HG03575 (cell line): Measurements from ENCODE around the gene CAMTA1.
"Not testable (repeated sequence)": the region's sequence is repeated elsewhere in the genome, so short reads cannot be mapped to it uniquely, and the experiment has no call there.

Experiments used
- ATAC-seq: cut with Tn5 transposase; IDR thresholded peaks from one replicate; pipeline ENCODE4 v1.9.1; 2021; ENCODE audit not compliant: unreplicated experiment, insufficient number of reproducible peaks, low FRiP score; ENCODE audit errors: extremely low read depth

The CAMTA1 gene

DNA sequence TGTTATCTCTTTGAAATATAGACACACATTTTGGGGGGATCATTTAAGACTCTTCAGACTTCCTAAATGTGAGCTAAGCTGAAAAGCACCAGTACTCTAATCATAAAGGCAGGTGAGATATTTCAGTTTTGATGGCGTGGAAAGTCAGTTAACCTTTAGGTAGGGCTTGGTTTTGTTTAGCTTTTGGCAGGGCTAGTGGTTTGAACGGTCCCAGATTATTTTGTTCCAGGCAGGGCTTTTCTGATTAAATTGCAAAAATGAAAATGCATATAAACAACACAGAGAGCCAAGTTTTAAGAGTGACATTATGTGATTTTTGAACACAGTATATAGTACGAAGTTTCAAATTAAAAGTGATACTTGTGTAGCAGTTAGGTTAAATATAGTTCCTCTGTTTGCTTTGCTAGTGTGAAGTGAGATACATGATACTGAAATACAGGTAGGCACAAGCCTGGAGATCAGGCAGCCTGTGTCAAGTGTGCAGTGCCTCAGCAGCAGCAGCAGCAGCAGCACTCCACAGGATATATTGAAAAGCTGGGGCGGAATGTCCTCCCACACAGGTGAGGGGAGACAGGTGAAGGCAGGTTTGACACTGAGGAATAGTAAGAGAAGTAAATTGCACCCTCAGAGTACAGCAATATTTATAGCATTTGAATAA lies 47.4 kb downstream of the CAMTA1 start:
- no peak for ATAC-seq

- no peak for ATAC-seq
Measured at GRCh38 chr1:6833804-6834203, 48.5 kb downstream of the CAMTA1 start.

DNA sequence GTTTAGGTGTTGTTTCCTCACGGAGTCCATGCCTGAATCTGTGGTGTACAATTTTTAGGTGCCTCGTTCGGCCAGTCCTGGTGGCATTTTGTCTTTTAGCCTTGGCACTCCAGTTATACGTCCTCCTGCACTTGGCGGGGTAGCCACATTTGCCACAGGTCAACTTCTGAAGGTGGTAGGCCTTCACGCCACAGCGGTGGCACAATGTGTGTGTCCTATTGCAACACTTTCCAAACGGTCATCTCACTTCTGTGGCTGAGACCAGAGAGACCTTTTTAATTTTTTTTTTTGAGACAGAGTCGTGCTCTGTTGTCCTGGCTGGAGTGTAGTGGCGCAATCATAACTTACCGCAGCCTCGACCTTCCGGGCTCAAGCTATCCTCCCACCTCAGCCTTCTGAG lies 49.1 kb downstream of the CAMTA1 start:
- no peak for ATAC-seq

DNA sequence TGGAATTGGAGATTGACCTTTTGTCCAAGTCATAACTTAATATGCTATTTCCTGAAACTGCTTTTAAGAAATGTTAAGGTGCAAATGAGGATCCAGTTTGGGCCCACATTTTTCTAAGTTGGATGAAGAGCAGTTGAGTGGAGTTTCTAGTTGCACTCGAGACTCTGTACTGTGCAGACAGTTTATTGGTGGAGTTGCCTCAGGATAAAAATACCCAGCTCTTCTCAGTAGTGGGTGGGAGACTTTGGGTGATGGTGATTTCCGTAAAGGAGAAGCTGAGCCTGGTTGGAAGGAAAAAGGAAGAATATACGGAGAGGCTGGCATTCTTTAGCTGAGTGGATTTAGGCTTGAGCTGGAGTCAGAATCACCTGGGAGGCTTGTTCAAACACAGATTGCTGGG lies 49.9 kb downstream of the CAMTA1 start:
- no peak for ATAC-seq

GRCh38 chr1:6842301-6842700 lies 57.0 kb downstream of the CAMTA1 start:
- no peak for ATAC-seq

DNA sequence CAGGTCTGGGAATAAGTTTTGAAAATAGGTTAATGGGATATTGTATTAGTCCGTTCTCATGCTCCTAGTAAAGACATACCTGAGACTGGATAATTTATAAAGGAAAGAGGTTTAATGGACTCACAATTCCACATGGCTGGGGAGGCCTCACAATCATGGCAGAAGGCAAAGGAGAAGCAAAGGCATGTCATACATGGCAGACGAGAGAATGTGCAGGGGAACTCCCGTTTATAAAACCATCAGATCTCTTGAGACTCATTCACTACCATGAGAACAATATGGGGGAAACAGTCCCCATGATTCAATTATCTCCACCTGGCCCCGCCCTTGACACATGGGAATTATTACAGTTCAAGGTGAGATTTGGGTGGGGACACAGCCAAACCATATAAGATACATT lies 60.5 kb downstream of the CAMTA1 start:
- not testable (repeated sequence) for ATAC-seq

DNA sequence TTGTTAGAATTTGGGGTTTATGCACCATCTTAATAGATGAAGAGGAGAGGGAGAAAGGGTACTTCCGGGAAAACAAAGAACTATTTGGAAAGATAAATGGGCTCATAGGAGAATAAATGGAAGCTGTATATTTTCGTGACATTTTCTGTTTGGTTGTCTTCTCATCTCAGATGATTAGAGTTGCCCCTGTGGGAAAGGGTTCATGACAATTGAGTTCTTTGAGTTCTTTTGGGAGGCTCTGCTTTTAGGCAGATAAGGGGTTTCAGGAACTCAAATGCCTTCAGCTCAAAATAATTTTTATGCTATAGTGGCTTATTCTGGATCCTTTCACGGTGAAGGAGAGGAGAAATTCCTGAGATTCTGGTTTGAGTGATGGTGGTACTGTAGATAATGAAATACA lies 63.6 kb downstream of the CAMTA1 start:
- ATAC-seq = no peak

GRCh38 chr1:6850537-6850936 lies 65.3 kb downstream of the CAMTA1 start:
- ATAC-seq = no peak

GRCh38 chr1:6852136-6852890 lies 67.1 kb downstream of the CAMTA1 start:
- ATAC-seq = no peak

- ATAC-seq = no peak
Measured at GRCh38 chr1:6854166-6854565, 68.9 kb downstream of the CAMTA1 start.

DNA sequence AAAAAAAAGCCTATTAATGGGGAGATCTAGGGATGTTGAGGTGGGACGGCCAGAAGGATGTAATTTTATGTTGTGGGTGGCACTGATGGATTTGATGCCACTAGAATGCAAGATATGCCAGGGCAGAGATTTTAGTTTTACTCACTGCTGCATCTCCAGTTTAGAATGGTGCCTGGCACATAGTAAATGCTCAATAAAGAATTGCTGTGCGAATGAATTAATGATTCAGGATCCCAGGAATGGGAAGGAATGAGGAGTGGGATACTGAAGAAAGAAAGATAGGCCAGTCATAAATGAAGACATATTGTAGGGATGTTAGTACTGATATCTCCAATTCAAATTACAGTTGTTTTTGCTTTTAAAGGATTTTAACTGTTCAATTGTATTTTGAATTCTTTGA lies 72.6 kb downstream of the CAMTA1 start:
- no peak for ATAC-seq

GRCh38 chr1:6858596-6858995 lies 73.3 kb downstream of the CAMTA1 start:
- ATAC-seq = no peak

DNA sequence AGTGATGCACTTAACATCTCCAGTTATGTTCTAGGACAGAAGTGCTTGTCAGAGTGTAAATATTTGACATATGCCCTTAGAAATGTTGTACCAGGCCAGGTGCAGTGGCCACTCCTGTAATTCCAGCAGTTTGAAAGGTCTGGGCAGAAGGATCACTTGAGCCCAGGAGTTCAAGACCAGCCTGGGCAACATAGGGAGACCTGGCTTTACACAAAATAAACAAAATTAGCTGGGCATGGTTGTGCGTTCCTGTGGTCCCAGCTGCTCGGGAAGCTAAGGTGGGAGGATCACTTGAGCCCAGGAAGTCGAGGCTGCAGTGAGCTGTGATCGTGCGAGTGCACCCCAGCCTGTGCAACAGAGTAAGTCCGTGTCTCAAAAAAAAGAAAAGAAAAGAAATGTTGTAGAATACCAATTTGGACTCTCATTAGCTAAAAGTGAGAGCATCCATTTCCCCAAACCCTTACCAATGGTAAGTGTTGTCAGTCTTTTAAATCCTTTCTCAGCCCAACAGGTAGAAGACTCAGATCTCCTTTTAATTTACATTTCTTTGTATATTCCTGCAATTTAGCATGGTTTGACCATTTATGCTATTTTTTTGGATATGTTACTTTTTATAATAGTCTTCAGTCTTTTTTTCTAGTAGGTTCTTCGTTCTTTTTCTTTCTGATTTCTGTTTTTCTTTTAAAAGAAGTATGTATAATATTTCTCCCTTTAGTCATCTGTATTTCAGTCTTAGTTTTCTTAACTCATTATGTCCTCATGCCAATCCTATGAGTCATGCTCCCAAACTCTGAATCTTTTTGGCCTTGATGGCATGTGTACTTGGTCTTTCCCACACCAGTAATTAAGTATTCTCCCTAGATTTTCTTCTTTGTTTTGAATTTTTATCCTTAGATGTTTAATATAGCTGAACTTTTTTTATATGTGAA lies 74.4 kb downstream of the CAMTA1 start:
- ATAC-seq = no peak

- ATAC-seq = no peak
Measured at GRCh38 chr1:6860401-6860800, 75.1 kb downstream of the CAMTA1 start.

GRCh38 chr1:6861075-6861724 lies 75.9 kb downstream of the CAMTA1 start:
- ATAC-seq = no peak

DNA sequence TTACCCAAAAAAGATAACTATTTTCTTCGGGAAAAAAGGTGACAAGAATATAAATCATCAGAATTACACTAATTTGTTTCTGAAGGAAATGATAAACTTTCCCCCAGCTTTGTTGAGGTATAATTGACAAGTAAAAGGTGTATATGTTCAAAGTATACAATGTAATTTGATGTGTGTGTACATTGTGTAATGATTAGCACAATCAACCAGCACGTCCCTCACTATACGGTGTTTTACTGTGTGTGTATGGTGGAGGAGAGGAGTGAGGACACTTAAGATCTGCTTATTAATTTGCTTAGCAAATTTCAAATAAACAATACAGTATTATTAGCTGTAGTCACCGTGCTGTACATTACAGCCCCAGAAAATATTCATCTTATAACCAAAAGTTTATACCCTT lies 77.7 kb downstream of the CAMTA1 start:
- no peak for ATAC-seq

DNA sequence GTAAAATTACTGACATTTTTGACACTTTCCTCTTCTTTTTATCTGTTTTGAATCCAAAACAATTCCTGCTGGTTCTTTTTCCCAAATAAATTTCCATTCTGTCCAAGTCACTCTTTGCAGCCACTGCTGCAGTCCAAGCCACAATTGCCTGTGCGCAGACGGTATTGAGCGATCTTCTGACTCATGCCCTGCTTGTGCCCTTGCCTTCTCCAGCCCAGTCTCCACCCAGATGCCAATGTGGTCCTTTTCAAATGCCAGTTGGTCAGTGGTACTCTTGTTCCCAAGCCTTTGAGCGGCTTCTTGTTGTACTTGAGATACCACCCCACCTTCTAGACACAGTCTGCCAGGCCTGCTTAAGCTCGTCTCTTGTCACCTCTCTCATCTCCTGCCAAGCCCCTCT lies 78.9 kb downstream of the CAMTA1 start:
- no peak for ATAC-seq

DNA sequence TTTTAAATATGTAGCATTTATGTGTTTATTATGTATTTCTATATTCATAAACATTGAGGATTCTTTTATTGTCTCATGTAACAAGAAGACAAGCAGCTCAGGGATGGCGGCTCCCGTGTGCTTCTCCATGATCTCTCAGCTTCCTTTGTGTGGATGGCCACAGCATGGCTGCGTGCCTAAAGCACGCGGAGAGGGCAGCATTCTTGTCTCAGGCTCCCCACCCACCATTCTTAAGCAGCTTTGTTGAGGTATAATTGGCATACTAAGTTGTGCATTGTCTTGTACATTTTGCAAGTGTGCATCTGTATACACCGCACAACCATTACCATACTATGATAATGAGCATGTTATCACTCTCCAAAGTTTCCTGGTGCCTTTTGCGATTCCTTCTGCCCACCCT lies 81.6 kb downstream of the CAMTA1 start:
- ATAC-seq = no peak

- no peak for ATAC-seq
Measured at GRCh38 chr1:6867321-6867720, 82.1 kb downstream of the CAMTA1 start.
